H1 (cell line): ENCODE measurements around the gene PTPN3. TPM values are rescaled to one million over a fixed set of nuclear protein-coding genes. Genes with fewer than 3 reads are reported as not detected.

Experiments
- CTCF ChIA-PET: fragments of 300-600 bp; sonication (Branson Sonifier 250); formaldehyde crosslinking; loops from one replicate; lab custom pipeline; 2021; ENCODE audit not compliant: partially characterized antibody; lab: Charles Lee
- POLR2A ChIA-PET: fragments of 300-600 bp; sonication (Branson Sonifier 250); formaldehyde crosslinking; loops from one replicate; lab custom pipeline; 2021; ENCODE audit warnings: inconsistent platforms; ENCODE audit not compliant: partially characterized antibody; lab: Charles Lee
- DNase-seq, 2 experiments: peaks; one replicate each; pipeline versions ENCODE4 v3.0.0 to v3.0.0-alpha.2; 2010 to 2022; ENCODE audit warnings: low spot score in 2 of 2, low read depth in 1 of 2, mixed read lengths in 1 of 2
- FAIRE-seq: peaks from 2 replicates; lab custom pipeline; 2011; peaks lifted over from hg19 to GRCh38; lab: Jason Lieb, UNC
- H2AFZ ChIP-seq: 2 replicates; pipeline ENCODE4 v1.8.1; 2012; ENCODE audit warnings: low read length, inconsistent platforms
- H2AK5ac ChIP-seq: 2 replicates; pipeline ENCODE4 v1.6.1; 2013; ENCODE audit warnings: low read depth, low read length
- H2BK120ac ChIP-seq: replicated peaks from 2 replicates; pipeline ENCODE3; 2013; ENCODE audit warnings: low read depth, low read length, inconsistent platforms
- H2BK12ac ChIP-seq: 2 replicates; pipeline ENCODE4 v1.6.1; 2013; ENCODE audit warnings: low read depth, low read length
- H2BK15ac ChIP-seq: 2 replicates; pipeline ENCODE4 v1.6.1; 2013; ENCODE audit warnings: low read length
- H2BK20ac ChIP-seq: 2 replicates; pipeline ENCODE4 v1.6.1; 2013; ENCODE audit warnings: low read length
- H2BK5ac ChIP-seq: 2 replicates; pipeline ENCODE4 v1.6.1; 2013; ENCODE audit warnings: low read depth, low read length
- H3K14ac ChIP-seq: 2 replicates; pipeline ENCODE4 v1.6.1; 2013; ENCODE audit warnings: inconsistent platforms; ENCODE audit not compliant: insufficient read length
- H3K18ac ChIP-seq: 2 replicates; pipeline ENCODE4 v1.6.1; 2013; ENCODE audit warnings: low read length; ENCODE audit errors: extremely low read depth
- H3K23ac ChIP-seq: 2 replicates; pipeline ENCODE4 v1.6.1; 2013; ENCODE audit warnings: inconsistent platforms; ENCODE audit not compliant: insufficient read length
- H3K23me2 ChIP-seq: 2 replicates; pipeline ENCODE4 v1.6.1; 2013; ENCODE audit warnings: low read depth, low read length
- H3K27ac ChIP-seq: 2 replicates; pipeline ENCODE4 v1.6.1; 2011; ENCODE audit warnings: low read depth, low read length, inconsistent platforms
- H3K27me3 ChIP-seq, 4 experiments: replicated peaks in 1 of 4; 1 replicate in 1 of 4; 2 replicates in 3 of 4; pipeline versions ENCODE4 v1.6.1 to v1.8.1; 2011 to 2013; ENCODE audit warnings: low read length in 3 of 4, mild to moderate bottlenecking in 3 of 4, inconsistent platforms in 2 of 4, mixed read lengths in 2 of 4, moderate library complexity in 1 of 4; ENCODE audit not compliant: control insufficient read depth in 3 of 4, insufficient read depth in 3 of 4; ENCODE audit errors: extremely low read depth in 1 of 4
- H3K36me3 ChIP-seq, 4 experiments: 2 replicates each; pipeline versions ENCODE4 v1.6.1 to v1.8.1; 2011 to 2013; ENCODE audit warnings: mild to moderate bottlenecking in 4 of 4, low read length in 3 of 4, moderate library complexity in 2 of 4, control low read depth in 1 of 4, inconsistent platforms in 1 of 4; ENCODE audit not compliant: insufficient read depth in 4 of 4, control insufficient read depth in 2 of 4
- H3K4ac ChIP-seq: replicated peaks from 2 replicates; pipeline ENCODE3; 2013; ENCODE audit warnings: low read length, low read depth, mixed read lengths, inconsistent platforms; ENCODE audit not compliant: insufficient read length
- H3K4me1 ChIP-seq, 4 experiments: replicated peaks in 1 of 4; 1 replicate in 1 of 4; 2 replicates in 3 of 4; pipeline versions ENCODE4 v1.6.1 to v1.8.1; 2011 to 2013; ENCODE audit warnings: low read length in 3 of 4, inconsistent platforms in 2 of 4, mixed read lengths in 1 of 4; ENCODE audit not compliant: insufficient read depth in 4 of 4, control insufficient read depth in 3 of 4
- H3K4me2 ChIP-seq, 2 experiments: 2 replicates each; pipeline versions ENCODE4 v1.6.1 to v1.8.1; 2011 to 2013; ENCODE audit warnings: low read depth in 2 of 2, low read length in 2 of 2, control low read depth in 1 of 2, inconsistent platforms in 1 of 2, mild to moderate bottlenecking in 1 of 2; ENCODE audit not compliant: insufficient read depth in 1 of 2
- H3K4me3 ChIP-seq, 4 experiments: fragments of 200-600, 300-600 bp in 1 of 4; sonication (generic), shearing (Covaris generic), sonication (Bioruptor Twin) in 1 of 4; 2 replicates each; pipeline versions ENCODE4 v1.5.1 to v1.8.1; 2011 to 2016; ENCODE audit warnings: low read length in 4 of 4, low read depth in 3 of 4, control low read depth in 2 of 4, inconsistent platforms in 2 of 4, mild to moderate bottlenecking in 2 of 4, mixed read lengths in 1 of 4, moderate library complexity in 1 of 4; ENCODE audit not compliant: insufficient read depth in 2 of 4; ENCODE audit errors: extremely low read depth in 1 of 4
- H3K56ac ChIP-seq: replicated peaks from 2 replicates; pipeline ENCODE3; 2013; ENCODE audit warnings: low read depth, mild to moderate bottlenecking, mixed read lengths, low read length, inconsistent platforms; ENCODE audit not compliant: insufficient read length
- H3K79me1 ChIP-seq: 2 replicates; pipeline ENCODE4 v1.6.1; 2013; ENCODE audit warnings: low read depth, low read length, control low read depth
- H3K79me2 ChIP-seq, 2 experiments: 2 replicates each; pipeline versions ENCODE4 v1.6.1 to v1.8.1; 2012 to 2013; ENCODE audit warnings: low read length in 2 of 2, mild to moderate bottlenecking in 2 of 2, inconsistent platforms in 1 of 2; ENCODE audit not compliant: insufficient read depth in 2 of 2, control insufficient read depth in 1 of 2
- H3K9ac ChIP-seq, 4 experiments: replicated peaks in 1 of 4; 1 replicate in 1 of 4; 2 replicates in 3 of 4; pipeline versions ENCODE4 v1.6.1 to v1.8.1; 2011 to 2013; ENCODE audit warnings: low read depth in 3 of 4, low read length in 3 of 4, control low read depth in 2 of 4, mild to moderate bottlenecking in 2 of 4, moderate library complexity in 2 of 4, inconsistent platforms in 1 of 4; ENCODE audit errors: extremely low read depth in 1 of 4
- H3K9me3 ChIP-seq, 2 experiments: 2 replicates each; pipeline versions ENCODE4 v1.6.1 to v1.8.1; 2012 to 2013; ENCODE audit warnings: mild to moderate bottlenecking in 2 of 2, moderate library complexity in 2 of 2, control low read depth in 1 of 2, inconsistent platforms in 1 of 2, low read depth in 1 of 2, low read length in 1 of 2, mixed read lengths in 1 of 2; ENCODE audit not compliant: insufficient read depth in 2 of 2
- H4K20me1 ChIP-seq, 2 experiments: replicated peaks in 1 of 2; 2 replicates each; pipeline versions ENCODE3 to v1.8.1; 2011 to 2013; ENCODE audit warnings: inconsistent platforms in 2 of 2, low read length in 2 of 2, mild to moderate bottlenecking in 1 of 2; ENCODE audit not compliant: insufficient read depth in 2 of 2, control insufficient read depth in 1 of 2
- H4K5ac ChIP-seq: 2 replicates; pipeline ENCODE4 v1.6.1; 2013; ENCODE audit warnings: low read length, low read depth, mixed read lengths, inconsistent platforms; ENCODE audit not compliant: insufficient read length
- H4K8ac ChIP-seq: 2 replicates; pipeline ENCODE4 v1.8.0; 2013; ENCODE audit warnings: mild to moderate bottlenecking, moderate library complexity, low read length, inconsistent platforms; ENCODE audit not compliant: insufficient read depth; ENCODE audit errors: extremely low read depth
- H4K91ac ChIP-seq: replicated peaks from 2 replicates; pipeline ENCODE3; 2013; ENCODE audit warnings: low read length, mixed read lengths, inconsistent platforms; ENCODE audit not compliant: insufficient read length
- BACH1 ChIP-seq: IDR thresholded peaks from 2 replicates; pipeline ENCODE4 v1.6.1; 2012; ENCODE audit warnings: low read length, improper control_type of control experiment
- CHD1 ChIP-seq: IDR thresholded peaks from 2 replicates; pipeline ENCODE4 v1.6.1; 2012; ENCODE audit warnings: low read depth, low read length, improper control_type of control experiment
- GABPA ChIP-seq: IDR thresholded peaks from 2 replicates; pipeline ENCODE4 v1.6.1; 2011; ENCODE audit warnings: mild to moderate bottlenecking, low read length, moderate library complexity, borderline replicate concordance; ENCODE audit not compliant: insufficient read depth
- KDM4A ChIP-seq: IDR thresholded peaks from one replicate; pipeline ENCODE4 v1.7.1; 2012; ENCODE audit warnings: low read depth, mild to moderate bottlenecking, moderate library complexity, low read length, inconsistent platforms; ENCODE audit not compliant: severe bottlenecking
- KDM5A ChIP-seq: fragments of 200-600 bp; IDR thresholded peaks from 2 replicates; pipeline ENCODE4 v1.7.1; 2012; ENCODE audit warnings: mild to moderate bottlenecking, low read length, inconsistent platforms, mixed read lengths
- PHF8 ChIP-seq: fragments of 200-600 bp; sonication (generic); conservative IDR thresholded peaks from 2 replicates; pipeline ENCODE4 v1.7.1; 2012; ENCODE audit warnings: low read depth, mild to moderate bottlenecking, inconsistent platforms, low read length, moderate library complexity
- WGBS, 2 experiments: shearing (Covaris generic) in 1 of 2; methylation state at CpG; one replicate each; pipeline versions ENCODE4 v1.1.6 to v1.1.7; 2013 to 2015; ENCODE audit warnings: low lambda C conversion rate in 2 of 2, mixed read lengths in 2 of 2, inconsistent platforms in 1 of 2, low coverage in 1 of 2, missing lambda C conversion rate in 1 of 2; ENCODE audit not compliant: insufficient replicate concordance in 2 of 2, insufficient coverage in 1 of 2, insufficient read length in 1 of 2; ENCODE audit errors: extremely low coverage in 1 of 2, missing lambda C conversion rate in 1 of 2; 5-methylcytosine and 5-hydroxymethylcytosine counted together
- polyA plus RNA-seq, 7 experiments: library from polyadenylated mRNA; depleted of rRNA in 3 of 7; stranded (reverse) in 5 of 7; unstranded in 2 of 7; fragments of >200 nt in 5 of 7; fragments of 200-250 nt in 2 of 7; gene quantifications; 1 replicate in 5 of 7; 2 replicates in 1 of 7; 4 replicates in 1 of 7; pipeline versions ENCODE4 v1.2.1 to v1.2.3, GENCODE V29; 2011 to 2013; ENCODE audit warnings: missing spikeins in 2 of 7, mixed read lengths in 2 of 7
- total RNA-seq: library from RNA; stranded (reverse); fragmentation: NEBNext Ultra II Directional; extraction: Animal tissue kit (Norgen Biotek cat#: 25700); gene quantifications from 2 replicates; pipeline ENCODE4 v1.2.1, GENCODE V29; 2021
- TF ChIP-seq, protein P1 (sequence below): IDR thresholded peaks from 2 replicates; pipeline ENCODE4 v1.6.1; 2012; ENCODE audit warnings: low read length, inconsistent platforms

PTPN3 gene
- total and polyA plus RNA-seq, 2 of the 8 experiments (the other 6 are each of a cell fraction or from before 2014, with no cell fraction given), result 2.9 to 3.7 TPM

DNA sequence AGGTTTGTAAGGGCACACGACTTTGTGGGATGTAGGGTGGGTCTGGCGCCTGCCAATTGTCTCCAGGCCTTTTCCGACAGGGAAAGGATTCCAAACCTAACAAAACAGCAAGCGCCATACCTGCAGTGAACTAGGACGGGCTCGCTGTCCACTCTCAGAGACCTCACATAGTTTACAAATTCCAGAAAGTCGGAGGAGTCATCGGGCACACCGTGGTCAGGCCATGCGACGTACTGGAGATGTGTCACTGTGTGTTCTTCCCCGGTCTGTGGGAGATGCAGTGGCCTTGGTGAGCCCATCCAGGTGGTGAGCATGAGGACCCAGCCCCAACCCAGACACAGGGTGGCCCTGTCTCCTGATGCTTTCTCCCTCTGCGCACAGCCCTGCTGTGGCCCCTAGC is 115.9 kb downstream of the PTPN3 start:
- H4K8ac ChIP-seq, result no peak overlapping the region
- FAIRE-seq, result no peak

More for the DNA sequence above, 115.9 kb downstream of the PTPN3 start:
- Histone ChIP-seq H3K79me1 (no peaks in the 10 kb centered on the region), H3K14ac (no peak overlapping the region), H2AFZ (no peak overlapping the region), H3K4me2 (no peak overlapping the region), H2AK5ac (no peak overlapping the region), H4K5ac (no peak overlapping the region), H2BK120ac (no peak overlapping the region), H2BK20ac (no peak overlapping the region), H3K9ac (no peak overlapping the region), H3K36me3 (peaks cover 0 to 3% (median 1%) of the 10 kb centered on the region in 4 experiments; a peak in 4 of 8 replicates), H2BK12ac (no peak overlapping the region), H2BK5ac (no peak overlapping the region), H3K18ac (no peak overlapping the region), H2BK15ac (no peak overlapping the region), H4K91ac (no peak overlapping the region), H3K27me3 (no peaks in the 10 kb centered on the region), H3K4me1 (no peaks in the 10 kb centered on the region), H3K4ac (no peak overlapping the region), H3K9me3 (no peaks in the 10 kb centered on the region), H3K79me2 (no peaks in the 10 kb centered on the region), H3K23ac (no peak overlapping the region), H4K20me1 (no peaks in the 10 kb centered on the region), H3K27ac (no peak overlapping the region), H3K4me3 (no peak overlapping the region), H3K56ac (no peak overlapping the region), H3K23me2 (no peaks in the 10 kb centered on the region)
- POLR2A ChIA-PET, result no interaction called here
- 92% methylated on average over 13 of the region's 13 CpGs; no CpG with 5 or more reads in 1 of the 2 experiments for WGBS, 2 experiments
- no peak for DNase-seq
- CTCF ChIA-PET, result interaction anchor here (1.3 kb wide), 1 partner anchor 29 kb away, joined by 3 read pairs; no protein-coding TSS in a partner anchor
- TF ChIP-seq KDM4A (no peak), BACH1 (no peak), PHF8 (no peak), GABPA (no peak), KDM5A (no peak), CHD1 (no peak)
- TF ChIP-seq, protein P1, sequence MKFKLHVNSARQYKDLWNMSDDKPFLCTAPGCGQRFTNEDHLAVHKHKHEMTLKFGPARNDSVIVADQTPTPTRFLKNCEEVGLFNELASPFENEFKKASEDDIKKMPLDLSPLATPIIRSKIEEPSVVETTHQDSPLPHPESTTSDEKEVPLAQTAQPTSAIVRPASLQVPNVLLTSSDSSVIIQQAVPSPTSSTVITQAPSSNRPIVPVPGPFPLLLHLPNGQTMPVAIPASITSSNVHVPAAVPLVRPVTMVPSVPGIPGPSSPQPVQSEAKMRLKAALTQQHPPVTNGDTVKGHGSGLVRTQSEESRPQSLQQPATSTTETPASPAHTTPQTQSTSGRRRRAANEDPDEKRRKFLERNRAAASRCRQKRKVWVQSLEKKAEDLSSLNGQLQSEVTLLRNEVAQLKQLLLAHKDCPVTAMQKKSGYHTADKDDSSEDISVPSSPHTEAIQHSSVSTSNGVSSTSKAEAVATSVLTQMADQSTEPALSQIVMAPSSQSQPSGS, result no peak
